Measurements from ENCODE around the gene ABCB8. TPM values are rescaled to one million over a fixed set of nuclear protein-coding genes. Genes with fewer than 3 reads are reported as not detected.
A peak's percentile ranks its signal among the peaks of the same experiment; 100 is the strongest.

ABCB8 gene
- total and polyA plus RNA-seq, 2 of the 8 experiments (the other 6 are each of a cell fraction or from before 2014, with no cell fraction given), result 17.7 to 27.0 TPM

GRCh38 chr7:151068069-151068773 lies 40.0 kb downstream of the ABCB8 start:
- no peak overlapping the region for H2AFZ ChIP-seq (ENCODE audit: low read length)
- peaks cover 18 to 64% (median 43%) of the 10 kb centered on the region in 4 experiments for H3K36me3 ChIP-seq (ENCODE audit: control insufficient read depth in 2 of 4, insufficient read depth in 4 of 4, low read length in 3 of 4)
- FAIRE-seq (peak; percentile 45), DNase-seq (ENCODE audit: low read depth in 1 of 2, low spot score in 2 of 2) (no peak)
- ChIA-PET POLR2A (ENCODE audit: partially characterized antibody) (interaction anchor here (0.6 to 7.9 kb wide), 7 partner anchors 9 to 55 kb away, joined by 3 to 77 read pairs (median 4); partner anchors contain the start of gene FASTK), CTCF (ENCODE audit: partially characterized antibody) (interaction anchor here (0.6 to 9.0 kb wide), 15 partner anchors 9 to 105 kb away, joined by 3 to 81 read pairs (median 3); partner anchors contain the start of gene ATG9B)
- H3K9me3 ChIP-seq (ENCODE audit: insufficient read depth in 2 of 2, low read depth in 1 of 2, low read length in 1 of 2), result no peaks in the 10 kb centered on the region
- H3K14ac ChIP-seq (ENCODE audit: insufficient read length), result no peak overlapping the region
- no peak overlapping the region for H2AK5ac ChIP-seq (ENCODE audit: low read depth, low read length)
- no peak overlapping the region for H4K91ac ChIP-seq (replicated peaks; ENCODE audit: insufficient read length, low read length)
- 76% methylated on average over 12 of the region's 12 CpGs; no CpG with 5 or more reads in 1 of the 2 experiments for WGBS, 2 experiments (ENCODE audit: extremely low coverage in 1 of 2, insufficient coverage in 1 of 2, insufficient read length in 1 of 2, insufficient replicate concordance in 2 of 2, low coverage in 1 of 2, low lambda C conversion rate in 2 of 2, missing lambda C conversion rate in 1 of 2)
- peaks cover 3% of the 10 kb centered on the region; the same call in 1 of the 2 replicates for H3K79me1 ChIP-seq (ENCODE audit: low read depth, low read length)
- peak overlapping the region in 1 of 2 experiments; percentile 19; a peak in 2 of 4 replicates for H3K4me2 ChIP-seq (ENCODE audit: insufficient read depth in 1 of 2, low read depth in 2 of 2, low read length in 2 of 2)
- H3K18ac ChIP-seq (ENCODE audit: extremely low read depth, low read length), result no peak overlapping the region
- H4K8ac ChIP-seq (ENCODE audit: extremely low read depth, insufficient read depth, low read length), result no peak overlapping the region
- H3K4me3 ChIP-seq (ENCODE audit: extremely low read depth in 1 of 4, insufficient read depth in 2 of 4, low read depth in 3 of 4, low read length in 4 of 4), result no peak overlapping the region
- peaks cover 0 to 7% of the 10 kb centered on the region in 2 experiments; a peak in 1 of 4 replicates for H3K79me2 ChIP-seq (ENCODE audit: control insufficient read depth in 1 of 2, insufficient read depth in 2 of 2, low read length in 2 of 2)
- H2BK5ac ChIP-seq (ENCODE audit: low read depth, low read length), result peak overlapping the region; percentile 61
- H3K23ac ChIP-seq (ENCODE audit: insufficient read length), result no peak overlapping the region
- H3K4ac ChIP-seq (replicated peaks; ENCODE audit: insufficient read length, low read depth, low read length), result no peak overlapping the region
- H2BK20ac ChIP-seq (ENCODE audit: low read length), result no peak overlapping the region
- H3K23me2 ChIP-seq (ENCODE audit: low read depth, low read length), result peaks cover 2% of the 10 kb centered on the region; the same call in 1 of the 2 replicates
- peaks cover 5 to 11% of the 10 kb centered on the region in 2 experiments for H4K20me1 ChIP-seq (replicated peaks in 1 of 2; ENCODE audit: control insufficient read depth in 1 of 2, insufficient read depth in 2 of 2, low read length in 2 of 2)
- H3K9ac ChIP-seq (replicated peaks in 1 of 4; ENCODE audit: extremely low read depth in 1 of 4, low read depth in 3 of 4, low read length in 3 of 4), result no peak overlapping the region
- H2BK120ac ChIP-seq (replicated peaks; ENCODE audit: low read depth, low read length), result no peak overlapping the region
- peaks cover 3 to 9% (median 7%) of the 10 kb centered on the region in 4 experiments for H3K4me1 ChIP-seq (replicated peaks in 1 of 4; ENCODE audit: control insufficient read depth in 3 of 4, insufficient read depth in 4 of 4, low read length in 3 of 4)
- H3K27ac ChIP-seq (ENCODE audit: low read depth, low read length), result no peak overlapping the region
- H3K56ac ChIP-seq (replicated peaks; ENCODE audit: insufficient read length, low read depth, low read length), result no peak overlapping the region
- no peak overlapping the region for H2BK15ac ChIP-seq (ENCODE audit: low read length)
- no peak overlapping the region for H4K5ac ChIP-seq (ENCODE audit: insufficient read length, low read depth, low read length)
- H3K27me3 ChIP-seq (replicated peaks in 1 of 4; ENCODE audit: control insufficient read depth in 3 of 4, extremely low read depth in 1 of 4, insufficient read depth in 3 of 4, low read length in 3 of 4), result no peaks in the 10 kb centered on the region
- no peak overlapping the region for H2BK12ac ChIP-seq (ENCODE audit: low read depth, low read length)
- TF ChIP-seq BRCA1 (IDR thresholded peaks at IDR 0.05; ENCODE audit: low read depth, low read length) (no peak), KDM5A (IDR thresholded peaks at IDR 0.05; ENCODE audit: low read length) (no peak), MAFK (IDR thresholded peaks at IDR 0.05; ENCODE audit: low read depth, low read length) (no peak), PHF8 (conservative IDR thresholded peaks at IDR 0.05; ENCODE audit: low read depth, low read length) (no peak), TCF12 (IDR thresholded peaks at IDR 0.05; ENCODE audit: low read depth, low read length) (no peak), RAD21 (IDR thresholded peaks at IDR 0.05 in 1 of 2, conservative IDR thresholded peaks at IDR 0.05 in 1 of 2; ENCODE audit: low read depth in 2 of 2, low read length in 2 of 2) (no peak), RXRA (IDR thresholded peaks at IDR 0.05; ENCODE audit: insufficient read depth, low read depth, low read length) (no peak), SP1 (IDR thresholded peaks at IDR 0.05; ENCODE audit: low read depth, low read length) (peak; percentile 14; the same call in 1 of the 2 replicates), USF2 (IDR thresholded peaks at IDR 0.05; ENCODE audit: low read length) (no peak), TEAD4 (IDR thresholded peaks at IDR 0.05; ENCODE audit: low read depth, low read length) (peak; percentile 93), TAF7 (optimal IDR thresholded peaks at IDR 0.05; ENCODE audit: borderline replicate concordance, low read depth, low read length) (no peak)
